ENCODE data around the gene USP17L10.
"Not testable (repeated sequence)": the region's sequence is repeated elsewhere in the genome, so short reads cannot be mapped to it uniquely, and the experiment has no call there.

The USP17L10 gene

GRCh38 chr4:9247953-9248680 is 37.7 kb downstream of the USP17L10 start, which contains the start of gene USP17L18:
USP17L18 (plus strand) TSS chr4:9248630; CDS start chr4:9248630, 0 bp downstream.
- H3K36me3 ChIP-seq (ENCODE audit: insufficient read depth, low read length); H3K79me2 ChIP-seq (ENCODE audit: control insufficient read depth, insufficient read depth, low read length, unreplicated experiment); H3K4me1 ChIP-seq (ENCODE audit: control insufficient read depth, insufficient read depth, low read length, unreplicated experiment); H3K4me3 ChIP-seq (ENCODE audit: low read depth, low read length); H3K27ac ChIP-seq (ENCODE audit: low read depth, low read length); H2AFZ ChIP-seq (ENCODE audit: low read length, unreplicated experiment); H3K27me3 ChIP-seq (ENCODE audit: insufficient read depth, low read length): not testable (repeated sequence)

GRCh38 chr4:9253078-9253477 is 42.6 kb downstream of the USP17L10 start, which contains the start of gene USP17L19:
USP17L19 (plus strand) TSS chr4:9253378; CDS start chr4:9253378, 0 bp downstream.
- H3K27ac ChIP-seq (ENCODE audit: low read depth, low read length); H3K79me2 ChIP-seq (ENCODE audit: control insufficient read depth, insufficient read depth, low read length, unreplicated experiment); H2AFZ ChIP-seq (ENCODE audit: low read length, unreplicated experiment); H3K4me1 ChIP-seq (ENCODE audit: control insufficient read depth, insufficient read depth, low read length, unreplicated experiment); H3K4me3 ChIP-seq (ENCODE audit: low read depth, low read length); H3K27me3 ChIP-seq (ENCODE audit: insufficient read depth, low read length); H3K36me3 ChIP-seq (ENCODE audit: insufficient read depth, low read length): not testable (repeated sequence)

- not testable (repeated sequence) for H3K79me2 ChIP-seq (ENCODE audit: control insufficient read depth, insufficient read depth, low read length, unreplicated experiment); H3K27me3 ChIP-seq (ENCODE audit: insufficient read depth, low read length); H2AFZ ChIP-seq (ENCODE audit: low read length, unreplicated experiment); H3K4me1 ChIP-seq (ENCODE audit: control insufficient read depth, insufficient read depth, low read length, unreplicated experiment); H3K27ac ChIP-seq (ENCODE audit: low read depth, low read length); H3K36me3 ChIP-seq (ENCODE audit: insufficient read depth, low read length); H3K4me3 ChIP-seq (ENCODE audit: low read depth, low read length)
These were observed 47.4 kb downstream of the USP17L10 start, which contains the start of gene USP17L20 for GRCh38 chr4:9257824-9258223. USP17L20 (plus strand) TSS chr4:9258124; CDS start chr4:9258124, 0 bp downstream.
